ENCODE data around the gene SIM2.

- TF ChIP-seq CTCF (IDR thresholded peaks at IDR 0.05) (no peak), POLR2A (IDR thresholded peaks at IDR 0.05) (no peak)
Observed at GRCh38 chr21:36668713-36669112, 30.2 kb upstream of the SIM2 start.
